OCI-M2 (cell line): ENCODE measurements around the gene SPEM2.

ENCODE experiments used
- DNase-seq: peaks from one replicate; lab custom pipeline; 2025; ENCODE audit not compliant: unreplicated experiment; lab: John Stamatoyannopoulos, UW

Gene SPEM2

DNA sequence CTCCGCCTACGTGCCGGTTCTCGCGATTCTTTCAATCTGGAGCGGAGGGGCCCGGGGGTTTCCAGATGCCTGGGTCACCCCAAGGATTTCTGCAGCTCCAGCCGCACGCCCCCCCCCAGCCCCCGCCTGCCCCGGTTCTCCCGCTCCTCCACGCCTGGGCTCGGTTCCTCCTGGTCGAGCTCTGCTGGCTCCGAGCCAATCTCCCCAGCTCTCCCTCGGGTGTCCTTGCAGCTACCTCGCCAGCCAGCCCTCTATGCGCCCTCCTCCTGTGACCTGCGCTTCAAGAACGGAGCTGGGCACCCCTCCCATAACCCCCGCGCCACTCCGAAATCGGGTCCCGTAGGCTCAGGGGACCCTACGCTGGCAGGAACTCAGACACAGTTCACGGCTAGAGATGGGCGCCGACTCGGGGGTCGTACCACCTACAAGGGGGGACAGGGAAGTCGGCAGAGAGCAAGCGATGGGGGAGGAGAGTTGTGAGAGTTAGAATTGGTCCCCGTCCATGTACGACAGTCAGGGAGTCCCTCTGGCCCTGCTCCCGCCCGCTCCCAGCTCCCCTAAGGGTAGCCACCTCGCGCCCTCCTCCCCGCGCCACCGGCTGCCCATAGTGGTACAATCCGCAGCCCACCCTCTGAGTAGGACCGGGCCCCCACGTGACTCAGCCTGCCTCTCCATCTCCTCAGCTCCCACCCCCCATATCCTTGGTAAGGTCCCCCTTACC lies 14.9 kb downstream of the SPEM2 start:
- no peak for DNase-seq

DNA sequence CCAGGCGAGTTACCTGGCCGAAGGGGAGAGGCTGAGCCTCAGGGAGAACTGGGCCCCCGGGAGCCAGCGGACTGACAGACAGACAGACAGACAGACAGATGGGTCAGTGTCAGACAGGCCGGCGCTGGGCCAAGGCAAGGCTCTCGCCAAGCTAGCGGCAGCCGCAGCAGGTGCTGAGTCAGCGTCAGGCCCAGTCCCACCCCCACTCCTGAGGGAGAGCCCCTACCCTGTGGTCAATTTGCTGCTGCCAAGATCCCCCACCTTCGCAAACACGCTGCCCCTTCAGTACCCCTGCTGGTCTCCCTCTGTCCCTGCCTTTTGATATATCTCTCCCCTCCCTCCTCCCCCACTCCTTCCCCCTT lies 15.4 kb downstream of the SPEM2 start:
- no peak for DNase-seq

DNA sequence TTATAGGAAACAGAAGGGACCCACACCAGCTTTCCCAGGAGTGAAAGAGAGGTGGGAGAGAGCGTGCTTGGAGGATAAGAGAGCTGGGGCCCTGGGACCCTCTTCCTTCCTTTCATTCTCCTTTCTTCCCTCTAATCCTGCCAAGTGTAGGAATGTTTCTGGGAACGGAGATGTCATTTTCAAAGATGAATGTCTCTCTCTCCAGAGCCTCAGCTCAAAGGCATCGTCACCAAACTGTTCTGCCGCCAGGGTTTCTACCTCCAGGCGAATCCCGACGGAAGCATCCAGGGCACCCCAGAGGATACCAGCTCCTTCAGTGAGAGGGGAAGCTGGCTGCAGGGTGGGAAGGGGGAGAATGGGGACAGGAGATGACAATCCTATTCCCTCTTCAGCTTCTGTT lies 15.8 kb downstream of the SPEM2 start:
- DNase-seq = no peak

DNA sequence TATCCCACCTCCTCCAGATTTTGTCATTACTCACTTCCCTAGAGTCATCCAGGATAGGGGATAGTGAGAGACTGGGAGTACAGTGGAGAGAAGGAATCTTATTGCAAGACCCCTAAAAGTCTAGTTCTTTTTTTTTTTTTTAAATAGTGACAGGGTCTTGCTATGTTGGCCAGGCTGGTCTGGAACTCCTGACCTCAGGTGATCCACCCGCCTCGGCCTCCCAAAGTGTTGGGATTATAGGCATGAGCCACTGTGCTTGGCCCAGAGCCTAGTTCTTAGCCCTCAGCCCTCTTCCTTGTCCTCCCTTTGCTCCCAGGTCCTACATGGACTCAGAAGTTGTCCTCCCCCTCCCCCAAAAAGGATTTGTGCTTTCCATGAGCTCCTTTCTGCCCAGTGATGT lies 16.7 kb downstream of the SPEM2 start:
- DNase-seq = no peak

DNA sequence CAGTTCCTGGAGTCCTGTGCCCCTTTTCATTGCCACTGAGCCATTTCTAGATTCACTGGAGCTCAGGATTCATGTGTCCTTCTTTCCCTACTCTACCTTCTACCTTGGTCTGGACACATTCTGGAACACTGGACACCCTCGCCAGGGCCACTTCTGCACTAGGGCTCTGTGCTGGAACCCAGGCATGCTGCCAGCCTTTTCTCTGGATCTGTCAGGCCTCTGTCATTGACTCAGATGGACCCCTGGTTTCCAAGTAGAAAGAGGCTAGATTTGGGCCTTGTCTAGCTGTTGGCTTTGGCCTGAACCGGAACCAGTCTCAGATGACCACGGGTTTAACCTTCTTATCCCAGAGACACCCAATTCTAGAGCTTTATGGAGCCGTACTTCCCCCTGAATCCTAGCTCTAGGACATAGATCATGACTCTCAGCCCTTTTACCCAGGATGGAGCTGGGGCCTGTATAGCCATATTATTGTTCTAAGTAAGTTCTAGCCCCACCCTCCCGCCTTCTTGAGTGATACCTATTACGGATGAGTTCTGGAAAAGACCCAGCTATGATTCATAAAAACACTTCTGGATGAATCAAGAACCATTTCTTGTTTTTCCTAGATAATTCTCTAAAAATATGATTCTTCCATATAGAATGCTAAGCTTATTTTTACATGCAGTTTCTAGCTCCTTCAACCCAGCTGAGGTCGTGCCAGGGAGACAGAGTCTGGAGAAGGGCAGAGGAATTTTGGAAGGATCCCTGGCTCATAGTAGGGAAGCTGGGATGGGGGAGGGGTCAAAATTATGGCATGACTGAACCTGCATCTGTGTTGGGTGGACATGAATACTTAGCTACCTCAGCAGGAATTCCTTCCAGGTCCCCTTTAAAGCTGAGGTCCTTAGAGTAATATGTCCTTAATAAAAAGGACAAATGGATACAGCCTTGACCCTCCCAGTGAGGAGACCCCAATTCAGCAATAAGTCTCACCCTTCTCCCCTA lies 18.4 kb downstream of the SPEM2 start:
- no peak for DNase-seq

DNA sequence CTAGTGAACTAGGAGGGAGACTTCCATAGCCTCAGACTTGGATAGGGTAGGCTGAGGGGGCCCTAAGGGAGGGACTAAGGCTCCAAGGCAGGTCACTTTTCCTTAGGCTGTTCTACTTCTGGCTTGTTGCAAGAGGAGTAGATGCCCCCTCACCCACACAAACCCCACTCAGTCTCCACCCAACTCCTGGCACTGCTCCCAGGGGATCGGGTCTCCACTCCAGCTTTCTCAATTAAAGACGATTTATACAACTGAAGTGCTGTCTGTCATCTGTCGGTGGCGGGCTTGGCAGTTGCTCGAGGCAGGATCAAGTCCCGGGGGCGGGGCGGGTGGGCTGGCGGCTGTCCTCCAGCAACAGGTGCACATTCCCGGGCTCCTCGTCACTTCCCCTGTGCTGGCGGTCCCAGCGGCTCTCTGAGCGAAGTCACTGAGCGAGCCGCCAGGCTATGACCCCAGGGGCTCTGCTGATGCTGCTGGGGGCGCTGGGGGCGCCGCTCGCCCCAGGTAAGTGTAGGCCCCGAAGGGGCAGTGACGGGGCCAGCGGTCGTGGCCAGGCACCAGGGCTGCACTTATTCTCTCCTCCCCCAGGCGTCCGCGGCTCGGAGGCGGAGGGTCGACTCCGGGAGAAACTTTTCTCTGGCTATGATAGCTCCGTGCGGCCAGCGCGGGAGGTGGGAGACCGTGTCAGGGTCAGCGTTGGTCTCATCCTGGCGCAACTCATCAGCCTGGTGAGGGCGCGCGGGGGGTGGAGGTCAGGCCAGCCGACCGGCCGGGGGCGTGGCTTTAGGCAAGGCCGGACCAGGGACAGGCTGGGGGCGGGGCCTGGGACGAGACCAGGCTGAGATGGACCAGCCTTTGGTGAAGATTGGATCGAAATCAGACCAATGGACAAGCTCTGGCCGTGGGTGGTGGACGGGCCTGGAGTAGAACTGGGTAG lies 19.5 kb downstream of the SPEM2 start, which contains the start of gene CHRNB1:
TSS of gene CHRNB1 (plus strand) at position 380 of the 937 bp plus-strand sequence. CDS start at position 447, 67 bp downstream.
- DNase-seq = no peak

DNA sequence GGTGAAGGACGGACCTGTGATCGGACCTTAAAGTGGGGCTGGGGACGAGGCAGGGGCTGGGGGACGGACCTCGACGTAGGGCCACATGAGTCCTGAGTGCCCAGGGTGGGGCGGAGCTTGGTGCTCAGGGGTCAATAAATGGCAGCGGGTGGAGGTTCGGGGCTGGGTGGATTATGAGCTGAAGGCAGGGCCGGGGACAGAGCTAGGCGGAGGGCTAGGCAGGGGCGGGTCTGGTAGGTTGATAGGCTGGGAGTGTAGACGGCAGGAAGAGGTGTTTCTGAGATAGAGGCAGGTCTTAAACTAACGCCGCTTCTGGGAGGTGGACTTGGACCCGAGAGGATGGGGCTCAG lies 20.2 kb downstream of the SPEM2 start:
- DNase-seq = no peak

DNA sequence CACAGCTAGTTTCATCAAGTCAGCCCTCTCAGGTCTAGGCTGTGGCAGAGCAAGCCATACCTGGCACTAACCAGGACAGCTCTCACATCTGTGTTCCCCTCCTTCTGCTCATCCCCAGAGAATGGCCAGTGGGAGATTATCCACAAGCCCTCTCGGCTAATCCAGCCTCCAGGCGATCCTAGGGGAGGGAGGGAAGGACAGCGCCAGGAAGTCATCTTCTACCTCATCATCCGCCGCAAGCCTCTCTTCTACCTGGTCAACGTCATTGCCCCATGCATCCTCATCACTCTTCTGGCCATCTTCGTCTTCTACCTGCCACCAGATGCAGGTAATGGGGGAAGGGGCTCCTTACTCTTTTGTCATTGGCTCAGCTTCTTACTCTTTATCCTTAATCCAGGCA lies 23.0 kb downstream of the SPEM2 start:
- DNase-seq = no peak

DNA sequence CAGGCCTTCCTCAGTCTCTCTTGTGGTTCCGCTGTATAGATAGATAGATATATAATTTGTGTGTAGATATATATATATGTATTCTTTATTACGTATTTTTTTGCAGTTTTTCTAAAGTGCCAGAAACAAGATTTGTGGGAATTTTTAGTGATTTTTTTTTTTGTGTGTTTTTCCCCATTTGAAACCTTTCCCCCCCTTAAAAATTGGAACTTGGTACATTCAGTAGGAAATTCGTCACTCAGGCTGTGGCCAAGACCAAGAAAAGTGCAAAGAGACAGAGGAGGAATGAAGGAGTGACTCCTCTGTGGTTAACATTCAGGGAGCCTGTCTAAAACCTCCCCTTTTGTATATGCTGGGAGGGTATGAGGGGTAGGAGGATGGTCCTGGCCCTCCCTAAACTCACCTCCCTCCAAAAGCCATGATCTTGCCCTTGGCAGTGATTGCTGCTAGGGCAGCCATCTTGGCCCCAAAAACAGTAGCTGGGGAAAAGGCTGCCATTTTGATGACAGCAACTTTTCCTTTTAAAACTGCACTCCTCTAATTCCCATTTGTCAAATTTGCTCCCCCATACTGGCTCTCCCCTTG lies 34.6 kb downstream of the SPEM2 start:
- no peak for DNase-seq

DNA sequence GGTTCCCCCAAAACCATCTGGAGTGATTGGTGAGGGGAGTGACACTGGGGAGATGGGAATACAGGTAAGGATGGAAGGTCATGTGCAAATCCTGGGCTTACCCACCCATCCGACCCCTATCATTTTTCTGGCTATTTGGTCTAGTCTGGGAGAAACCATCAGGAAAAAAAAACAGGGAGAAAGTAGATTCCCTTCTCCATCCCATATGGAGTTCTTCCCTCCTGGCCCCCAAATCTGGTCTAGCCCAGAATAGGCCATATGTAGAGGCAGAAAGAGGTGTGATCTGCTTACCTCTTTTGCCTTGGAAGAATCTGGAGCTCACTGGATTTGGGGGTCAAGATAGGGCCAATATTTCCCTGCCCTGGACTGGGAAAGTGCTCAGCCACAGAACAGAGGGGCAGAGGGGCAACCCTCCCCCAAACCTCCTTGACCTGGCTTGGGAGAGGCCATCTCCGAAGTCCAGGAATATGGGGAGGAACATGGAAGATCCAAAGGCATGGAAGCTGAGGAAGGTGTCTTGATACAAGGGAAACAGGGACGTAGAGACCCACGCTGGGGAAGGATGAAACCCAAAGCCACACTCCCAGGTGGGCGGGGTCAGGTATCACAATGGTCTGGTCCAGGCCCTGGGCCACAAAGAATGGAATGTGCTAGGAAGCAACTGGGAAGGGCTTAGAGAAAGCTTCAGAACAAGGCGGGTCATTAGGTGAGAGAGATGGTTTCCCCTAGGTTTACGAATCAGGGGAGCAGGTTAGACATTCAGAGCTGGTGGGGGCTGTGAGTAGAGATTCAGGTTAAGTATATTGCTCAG lies 35.6 kb downstream of the SPEM2 start:
- no peak for DNase-seq

DNA sequence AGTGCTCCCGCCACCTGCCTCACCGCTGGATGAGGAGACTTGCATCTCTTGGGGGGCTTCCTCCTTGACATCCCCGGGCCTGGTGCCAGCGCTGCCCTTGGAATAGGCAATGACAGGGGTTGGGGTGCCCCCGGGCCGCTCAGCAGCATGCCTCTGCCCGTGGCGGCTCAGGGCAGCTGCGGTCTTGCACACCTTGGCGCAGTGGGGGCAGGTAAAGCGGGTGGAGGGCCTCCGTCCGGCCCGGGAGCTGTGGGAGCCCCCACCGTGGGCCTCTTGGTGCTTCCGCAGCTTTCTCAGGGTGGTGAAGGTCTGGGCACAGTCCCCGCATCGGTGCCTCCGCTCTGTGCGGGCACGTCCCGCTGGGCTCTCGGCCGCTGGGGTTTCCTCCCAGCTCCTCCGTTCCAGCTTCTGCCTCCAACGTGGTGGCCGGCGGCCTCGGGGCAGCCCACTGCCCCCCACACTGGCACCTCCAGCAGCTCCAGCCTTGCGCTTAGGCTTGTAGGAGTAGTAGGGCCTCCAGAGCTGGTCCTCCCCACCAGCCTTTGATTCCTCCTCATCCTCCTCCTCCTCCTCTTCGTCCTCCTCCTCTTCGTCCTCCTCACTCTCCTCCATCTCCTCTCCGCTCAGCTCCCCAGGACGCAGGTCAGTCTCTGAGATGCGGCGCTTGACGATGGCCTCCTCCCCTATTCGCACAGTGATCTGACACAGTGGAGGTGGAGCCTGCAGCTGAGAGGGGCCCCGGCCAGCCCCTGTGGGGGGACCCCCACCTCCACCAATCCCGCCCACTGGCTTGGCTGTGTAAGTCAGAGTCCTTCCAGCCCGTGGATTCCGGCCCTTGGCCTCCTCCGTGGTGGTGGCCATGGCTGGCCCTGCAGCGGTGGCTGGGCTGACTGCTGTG lies 37.3 kb downstream of the SPEM2 start:
- no peak for DNase-seq

DNA sequence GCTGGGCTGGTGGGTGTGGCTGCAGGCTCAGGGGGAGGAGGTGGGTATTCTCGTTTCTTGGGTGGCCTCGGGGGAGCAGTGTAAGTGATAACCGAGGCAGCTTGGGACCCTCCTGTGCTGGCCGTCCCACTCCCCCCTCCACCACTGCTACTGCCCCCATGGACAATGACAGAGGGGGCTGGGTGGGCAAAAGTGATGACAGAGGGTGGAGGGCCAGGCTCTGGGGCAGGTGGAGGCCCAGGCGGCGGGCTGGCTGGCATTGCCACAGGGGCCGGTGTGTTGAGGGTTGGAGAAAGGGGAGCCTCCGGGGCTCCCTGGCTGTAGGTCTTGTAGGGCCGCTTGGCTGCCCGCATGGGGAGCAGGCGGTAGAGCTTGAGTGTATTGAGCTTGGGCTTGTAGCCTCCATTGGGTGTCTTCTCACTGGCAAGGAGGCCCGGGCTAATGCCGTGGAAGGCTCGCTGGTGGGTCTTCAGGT lies 38.0 kb downstream of the SPEM2 start:
- no peak for DNase-seq

DNA sequence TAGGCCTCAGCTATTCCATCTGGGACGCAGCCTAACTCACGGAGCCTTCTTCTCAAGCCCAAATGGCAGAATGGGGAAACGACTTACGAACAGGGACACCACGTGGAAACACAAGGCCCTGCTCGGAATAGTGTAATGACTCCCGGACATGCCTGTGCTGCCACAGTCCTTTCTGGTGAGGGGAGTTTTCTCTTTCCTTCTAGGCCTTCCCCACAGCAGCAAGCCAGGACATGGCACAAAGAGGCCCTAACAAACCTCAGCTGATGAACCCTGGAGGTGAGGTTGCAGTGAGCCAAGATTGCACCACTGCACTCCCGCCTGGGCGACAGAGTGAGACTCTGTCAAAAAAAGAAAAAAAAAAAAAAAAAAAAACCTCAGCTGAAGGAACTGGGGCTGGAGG lies 38.7 kb downstream of the SPEM2 start:
- DNase-seq = no peak

DNA sequence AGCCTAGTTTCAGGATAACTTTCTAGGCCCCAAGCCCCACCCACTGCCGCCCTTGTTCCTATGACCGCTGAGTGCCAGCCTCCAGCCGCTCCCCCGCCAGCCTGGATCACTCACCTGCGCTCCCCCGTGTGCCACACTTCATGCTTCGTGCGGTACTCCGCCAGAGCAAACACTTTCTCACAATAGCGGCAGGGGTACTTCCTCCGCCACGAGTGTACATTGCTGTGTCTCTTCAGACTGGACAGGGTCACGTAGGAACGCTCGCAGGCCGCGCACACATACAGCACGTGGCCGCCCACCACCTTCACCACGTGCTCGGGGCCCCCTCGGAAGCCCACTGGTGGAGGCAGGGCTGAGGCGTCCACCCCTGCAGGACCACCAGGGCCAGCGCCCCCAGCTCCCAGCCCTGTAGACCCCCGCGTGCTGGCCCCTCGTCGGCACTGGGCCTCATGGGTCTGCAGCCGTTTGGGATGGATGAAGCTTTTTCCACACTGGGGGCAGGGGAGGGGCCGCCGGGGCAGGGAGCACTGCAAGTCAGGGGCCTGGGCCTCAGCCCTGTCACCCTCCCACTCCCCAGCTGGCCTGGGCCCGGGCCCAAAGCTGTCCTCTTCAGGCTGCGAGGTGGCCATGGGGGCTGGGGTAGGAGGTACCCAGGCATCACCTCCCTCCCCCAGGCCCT lies 40.3 kb downstream of the SPEM2 start:
- DNase-seq = no peak

DNA sequence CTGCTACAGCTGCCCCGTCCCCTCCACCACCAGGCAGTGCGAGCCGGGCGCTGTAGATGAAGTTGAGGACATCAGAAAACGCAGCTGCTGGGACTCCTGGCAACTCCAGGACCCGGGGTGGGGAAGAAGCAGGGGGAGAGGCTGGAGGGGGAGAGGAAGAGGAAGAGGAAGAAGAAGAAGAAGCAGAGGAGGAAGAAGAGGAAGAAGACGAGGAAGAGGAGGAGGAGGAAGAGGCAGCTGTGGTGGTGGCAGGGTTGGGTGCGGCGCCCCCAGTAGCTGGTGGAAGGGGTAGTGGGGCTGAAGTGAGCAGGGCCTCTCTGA lies 40.9 kb downstream of the SPEM2 start:
- no peak for DNase-seq

DNA sequence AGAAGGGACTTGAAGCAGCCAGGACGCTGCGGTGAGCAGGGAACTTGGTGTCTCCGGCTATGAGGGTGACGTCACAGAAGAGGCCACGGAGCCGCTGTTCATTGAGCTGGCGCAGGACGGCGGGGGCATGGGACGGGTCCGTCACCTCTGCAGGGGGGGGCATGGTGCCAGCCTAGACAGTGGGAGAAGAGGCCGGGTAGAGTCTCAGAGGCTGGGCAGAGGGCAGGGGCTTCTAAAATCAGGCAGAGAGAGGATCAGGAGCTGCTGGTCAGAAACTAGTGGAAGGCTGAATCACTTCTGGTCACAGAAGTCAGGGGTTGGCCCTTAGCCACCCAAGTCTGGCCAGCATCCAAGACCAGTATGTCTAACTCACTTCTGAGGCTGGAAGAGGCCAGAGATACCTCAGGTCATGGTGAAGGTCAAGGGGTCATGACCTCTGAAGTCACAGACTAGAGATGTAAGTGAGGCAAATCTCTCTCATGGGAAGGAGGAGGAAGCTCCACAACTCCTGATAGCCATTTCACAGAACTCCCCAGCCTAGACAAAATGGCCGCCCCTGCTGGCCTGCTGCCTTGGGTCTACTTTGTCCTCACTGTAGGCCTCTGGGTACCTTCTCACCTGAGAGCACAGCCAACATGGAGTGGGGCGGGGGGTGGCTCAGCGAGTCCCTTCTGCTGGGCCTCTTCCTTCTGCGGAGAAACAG lies 41.4 kb downstream of the SPEM2 start:
- no peak for DNase-seq

DNA sequence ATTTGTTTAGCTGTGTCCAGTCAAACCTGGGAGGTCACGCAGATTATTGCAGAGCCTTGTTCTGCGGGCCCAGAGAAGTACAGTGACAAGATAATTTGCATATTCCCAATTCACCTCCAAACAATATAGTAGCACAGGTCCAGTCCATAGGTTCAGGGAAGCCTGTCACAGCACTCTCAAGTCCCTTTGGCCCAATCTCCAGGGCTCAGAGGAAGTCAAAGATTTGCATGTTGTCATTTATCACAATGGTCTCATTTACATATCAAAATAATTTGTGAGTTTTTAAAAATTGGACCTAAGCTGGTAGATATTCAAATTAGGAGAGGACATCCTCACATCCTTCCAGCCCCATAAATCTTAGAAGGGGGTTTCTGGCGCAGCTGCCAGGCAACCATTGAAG lies 42.1 kb downstream of the SPEM2 start:
- no peak for DNase-seq

DNA sequence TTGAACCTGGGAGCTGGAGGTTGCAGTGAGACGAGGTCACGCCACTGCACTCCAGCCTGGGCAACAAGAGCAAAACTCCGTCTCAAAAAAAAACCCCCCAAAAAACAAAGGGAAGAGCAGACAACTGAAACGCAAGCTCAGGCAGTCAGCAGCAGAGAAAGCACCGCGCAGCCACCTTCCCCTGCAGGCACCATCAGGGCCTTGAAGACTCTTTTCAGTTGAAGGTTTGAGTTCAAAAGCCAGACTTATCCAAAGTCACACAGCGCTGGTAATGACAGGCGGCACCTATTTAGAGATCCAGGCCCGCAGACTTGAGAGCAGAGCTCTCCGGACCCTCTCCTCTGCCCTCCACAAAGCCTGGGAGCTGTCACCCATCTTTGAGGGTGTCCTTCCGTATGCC lies 42.9 kb downstream of the SPEM2 start:
- no peak for DNase-seq
